ENCODE measurements around the gene PDGFRA.
"Not testable (repeated sequence)": the region's sequence is repeated elsewhere in the genome, so short reads cannot be mapped to it uniquely, and the experiment has no call there.

Gene PDGFRA

GRCh38 chr4:54233277-54233696, 4.2 kb downstream of the PDGFRA start:
- Histone ChIP-seq H3K4me3 (replicated peaks; ENCODE audit: low read depth, low read length) (peak overlapping the region; percentile 55), H3K36me3 (ENCODE audit: control insufficient read depth, insufficient read depth, low read length) (no peaks in the 10 kb centered on the region), H3K27me3 (replicated peaks; ENCODE audit: control insufficient read depth, insufficient read depth, low read length) (peaks cover 2% of the 10 kb centered on the region)
- TF ChIP-seq CTCF (IDR thresholded peaks at IDR 0.05; ENCODE audit: insufficient read depth, low read length, poor library complexity, severe bottlenecking) = peak; percentile 82
- peak; percentile 84 for DNase-seq (ENCODE audit: extremely low read depth, insufficient read length)

- Histone ChIP-seq H3K27me3 (replicated peaks; ENCODE audit: control insufficient read depth, insufficient read depth, low read length) (peaks cover 2% of the 10 kb centered on the region), H3K36me3 (ENCODE audit: control insufficient read depth, insufficient read depth, low read length) (no peaks in the 10 kb centered on the region), H3K4me3 (replicated peaks; ENCODE audit: low read depth, low read length) (peak overlapping the region; percentile 55)
- DNase-seq (ENCODE audit: extremely low read depth, insufficient read length) = peak; percentile 45
- peak; percentile 87 for TF ChIP-seq CTCF (IDR thresholded peaks at IDR 0.05; ENCODE audit: insufficient read depth, low read length, poor library complexity, severe bottlenecking)
Measured at GRCh38 chr4:54233697-54234496, 4.8 kb downstream of the PDGFRA start.

- TF ChIP-seq CTCF (IDR thresholded peaks at IDR 0.05; ENCODE audit: insufficient read depth, low read length, poor library complexity, severe bottlenecking) = no peak
- DNase-seq (ENCODE audit: extremely low read depth, insufficient read length) = no peak
- no peaks in the 10 kb centered on the region for H3K36me3 ChIP-seq (ENCODE audit: control insufficient read depth, insufficient read depth, low read length)
- no peak overlapping the region for H3K4me3 ChIP-seq (replicated peaks; ENCODE audit: low read depth, low read length)
- peaks cover 2% of the 10 kb centered on the region for H3K27me3 ChIP-seq (replicated peaks; ENCODE audit: control insufficient read depth, insufficient read depth, low read length)
Measured at GRCh38 chr4:54234497-54235205, 5.6 kb downstream of the PDGFRA start.

GRCh38 chr4:54236316-54236715, 7.2 kb downstream of the PDGFRA start:
- not testable (repeated sequence) for H3K36me3 ChIP-seq (ENCODE audit: control insufficient read depth, insufficient read depth, low read length); DNase-seq (ENCODE audit: extremely low read depth, insufficient read length); H3K4me3 ChIP-seq (replicated peaks; ENCODE audit: low read depth, low read length); H3K27me3 ChIP-seq (replicated peaks; ENCODE audit: control insufficient read depth, insufficient read depth, low read length)

- DNase-seq (ENCODE audit: extremely low read depth, insufficient read length) = no peak
- H3K36me3 ChIP-seq (ENCODE audit: control insufficient read depth, insufficient read depth, low read length) = no peaks in the 10 kb centered on the region
- no peaks in the 10 kb centered on the region for H3K27me3 ChIP-seq (replicated peaks; ENCODE audit: control insufficient read depth, insufficient read depth, low read length)
- H3K4me3 ChIP-seq (replicated peaks; ENCODE audit: low read depth, low read length) = no peak overlapping the region
- TF ChIP-seq CTCF (IDR thresholded peaks at IDR 0.05; ENCODE audit: insufficient read depth, low read length, poor library complexity, severe bottlenecking) = no peak
Measured at GRCh38 chr4:54237770-54238169, 8.7 kb downstream of the PDGFRA start.

GRCh38 chr4:54238389-54238788, 9.3 kb downstream of the PDGFRA start:
- no peak for TF ChIP-seq CTCF (IDR thresholded peaks at IDR 0.05; ENCODE audit: insufficient read depth, low read length, poor library complexity, severe bottlenecking)
- no peak for DNase-seq (ENCODE audit: extremely low read depth, insufficient read length)

GRCh38 chr4:54241268-54241823, 12.3 kb downstream of the PDGFRA start:
- not testable (repeated sequence) for DNase-seq (ENCODE audit: extremely low read depth, insufficient read length); H3K36me3 ChIP-seq (ENCODE audit: control insufficient read depth, insufficient read depth, low read length); H3K27me3 ChIP-seq (replicated peaks; ENCODE audit: control insufficient read depth, insufficient read depth, low read length); H3K4me3 ChIP-seq (replicated peaks; ENCODE audit: low read depth, low read length)

More at GRCh38 chr4:54238389-54238788, 9.3 kb downstream of the PDGFRA start:
- no peaks in the 10 kb centered on the region for H3K27me3 ChIP-seq (replicated peaks; ENCODE audit: control insufficient read depth, insufficient read depth, low read length)
- H3K36me3 ChIP-seq (ENCODE audit: control insufficient read depth, insufficient read depth, low read length) = no peaks in the 10 kb centered on the region
- no peak overlapping the region for H3K4me3 ChIP-seq (replicated peaks; ENCODE audit: low read depth, low read length)

- DNase-seq (ENCODE audit: extremely low read depth, insufficient read length); H3K27me3 ChIP-seq (replicated peaks; ENCODE audit: control insufficient read depth, insufficient read depth, low read length); H3K4me3 ChIP-seq (replicated peaks; ENCODE audit: low read depth, low read length); H3K36me3 ChIP-seq (ENCODE audit: control insufficient read depth, insufficient read depth, low read length): not testable (repeated sequence)
Measured at GRCh38 chr4:54243541-54243940, 14.4 kb downstream of the PDGFRA start.
